Astrocyte of the hippocampus (primary cell): Measurements from ENCODE around the gene CNTNAP2.
"Not testable (repeated sequence)": the region's sequence is repeated elsewhere in the genome, so short reads cannot be mapped to it uniquely, and the experiment has no call there.

Experiments
- DNase-seq: peaks from one replicate; pipeline ENCODE4 v3.0.0; 2011; ENCODE audit warnings: low read depth, low spot score

CNTNAP2 gene

DNA sequence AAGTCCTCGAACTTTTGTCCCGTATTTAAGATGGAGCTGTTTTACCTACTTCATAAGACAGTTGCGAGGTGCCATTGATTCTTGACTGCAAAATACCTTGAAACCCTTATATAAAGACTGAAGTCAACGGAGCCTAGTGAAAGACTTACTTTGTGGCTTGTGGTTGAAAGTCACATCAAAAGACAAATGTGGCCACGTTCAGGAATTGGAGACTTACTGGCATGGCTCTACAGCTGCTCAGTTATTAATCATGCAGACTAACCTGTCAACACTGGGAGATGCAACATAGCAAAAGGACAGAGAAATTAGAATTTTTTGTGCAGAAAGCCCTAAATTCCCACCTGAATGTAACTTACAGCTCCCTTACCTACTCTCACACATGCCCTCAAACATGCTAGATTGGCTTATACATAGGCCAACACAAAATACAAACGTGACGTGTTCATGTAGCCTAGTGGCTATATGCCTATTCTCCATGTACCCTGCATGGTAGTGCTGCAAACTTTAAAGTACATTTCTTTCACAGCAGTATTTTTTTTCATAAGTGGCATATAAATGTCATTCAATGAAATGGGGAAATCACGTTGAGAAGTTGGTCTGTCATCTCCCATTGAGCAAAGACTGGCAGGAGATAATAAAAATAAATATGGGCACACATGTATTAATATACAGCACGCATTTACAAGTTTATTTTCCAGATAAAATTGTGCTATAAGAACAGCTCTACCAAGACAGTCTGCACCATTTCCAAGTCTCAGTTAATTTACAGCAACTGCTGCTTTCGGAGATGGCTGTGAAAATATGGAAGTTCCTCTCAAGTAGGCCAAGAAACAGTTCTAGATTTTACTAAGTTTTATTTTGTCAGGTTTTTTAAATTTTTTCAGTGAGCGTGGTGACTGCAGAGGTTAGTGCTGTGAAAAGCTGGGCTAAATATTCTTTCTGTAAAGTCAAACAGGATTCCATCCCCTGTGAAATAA lies 2303.5 kb downstream of the CNTNAP2 start:
- DNase-seq, result peak; percentile 4

DNA sequence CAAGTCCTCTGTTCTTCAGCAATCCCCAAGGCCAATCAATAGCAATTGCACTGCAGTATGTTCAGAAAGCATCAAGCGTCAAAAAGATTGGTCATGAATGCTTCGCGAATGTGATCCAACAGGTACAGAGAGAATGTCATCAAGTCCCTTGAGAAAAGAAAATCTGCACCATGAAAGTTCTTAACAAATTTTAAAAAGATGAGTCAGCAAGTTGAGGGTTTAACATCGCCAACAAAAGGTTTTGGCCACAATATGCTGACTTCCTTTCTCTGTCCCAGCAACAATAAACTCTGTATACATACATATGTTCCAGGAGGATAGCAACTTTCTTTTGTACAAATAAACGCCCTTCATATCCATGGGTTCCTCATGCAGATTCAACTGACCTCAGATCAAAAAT lies 2305.4 kb downstream of the CNTNAP2 start:
- no peak for DNase-seq

DNA sequence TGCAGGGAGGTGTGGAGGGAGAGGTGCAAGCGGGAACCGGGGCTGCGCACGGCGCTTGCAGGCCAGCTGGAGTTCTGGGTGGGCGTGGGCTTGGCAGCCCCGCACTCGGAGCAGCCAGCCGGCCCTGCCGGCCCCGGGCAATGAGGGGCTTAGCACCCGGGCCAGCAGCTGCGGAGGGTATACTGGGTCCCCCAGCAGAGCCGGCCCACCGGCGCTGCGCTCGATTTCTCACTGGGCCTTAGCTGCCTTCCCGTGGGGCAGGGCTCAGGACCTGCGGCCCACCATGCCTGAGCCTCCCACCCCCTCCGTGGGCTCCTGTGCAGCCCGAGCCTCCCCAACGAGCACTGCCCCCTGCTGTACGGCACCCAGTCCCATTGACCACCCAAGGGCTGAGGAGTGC lies 2309.8 kb downstream of the CNTNAP2 start:
- DNase-seq, result not testable (repeated sequence)

DNA sequence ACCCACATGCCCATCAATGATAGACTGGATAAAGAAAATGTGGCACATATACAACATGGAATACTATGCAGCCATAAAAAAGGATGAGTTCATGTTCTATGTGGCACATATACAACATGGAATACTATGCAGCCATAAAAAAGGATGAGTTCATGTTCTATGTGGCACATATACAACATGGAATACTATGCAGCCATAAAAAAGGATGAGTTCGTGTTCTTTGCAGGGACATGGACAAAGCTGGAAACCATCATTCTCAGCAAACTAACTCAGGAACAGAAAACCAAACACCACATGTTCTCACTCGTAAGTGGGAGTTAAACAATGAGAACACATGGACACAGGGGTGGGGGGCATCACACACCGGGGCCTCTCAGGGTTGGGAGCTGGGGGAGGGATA lies 2314.1 kb downstream of the CNTNAP2 start:
- DNase-seq, result not testable (repeated sequence)

DNA sequence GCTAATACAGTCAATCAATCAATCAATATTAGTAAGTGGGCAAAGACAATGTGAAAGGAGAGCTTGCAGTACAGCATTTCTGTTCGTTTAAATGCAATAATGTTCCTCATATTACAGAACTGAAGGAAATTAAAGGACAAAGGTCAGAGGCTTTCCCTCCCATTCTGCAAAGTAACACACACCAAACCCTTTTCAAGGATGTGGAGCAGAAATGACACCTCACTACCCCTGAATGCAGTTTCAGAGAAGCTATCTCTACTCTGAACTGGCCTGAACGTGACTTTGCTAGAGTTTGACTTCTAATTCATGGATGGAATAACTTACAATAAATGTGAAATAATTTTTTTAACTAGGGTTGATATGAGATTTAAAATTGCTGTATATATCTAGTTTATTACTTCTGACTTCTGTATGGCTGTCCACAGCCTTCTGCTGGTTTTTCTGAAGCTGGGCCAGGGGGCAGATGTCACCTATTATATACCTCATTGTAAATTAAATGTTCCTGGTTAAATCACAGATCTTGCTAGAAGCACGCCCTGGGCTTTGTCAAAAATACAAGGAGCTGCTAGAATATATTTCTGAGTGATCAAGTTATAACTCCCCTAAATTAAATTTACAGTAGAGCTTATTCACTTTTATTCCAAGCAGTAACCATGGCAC lies 2317.1 kb downstream of the CNTNAP2 start:
- DNase-seq, result no peak

DNA sequence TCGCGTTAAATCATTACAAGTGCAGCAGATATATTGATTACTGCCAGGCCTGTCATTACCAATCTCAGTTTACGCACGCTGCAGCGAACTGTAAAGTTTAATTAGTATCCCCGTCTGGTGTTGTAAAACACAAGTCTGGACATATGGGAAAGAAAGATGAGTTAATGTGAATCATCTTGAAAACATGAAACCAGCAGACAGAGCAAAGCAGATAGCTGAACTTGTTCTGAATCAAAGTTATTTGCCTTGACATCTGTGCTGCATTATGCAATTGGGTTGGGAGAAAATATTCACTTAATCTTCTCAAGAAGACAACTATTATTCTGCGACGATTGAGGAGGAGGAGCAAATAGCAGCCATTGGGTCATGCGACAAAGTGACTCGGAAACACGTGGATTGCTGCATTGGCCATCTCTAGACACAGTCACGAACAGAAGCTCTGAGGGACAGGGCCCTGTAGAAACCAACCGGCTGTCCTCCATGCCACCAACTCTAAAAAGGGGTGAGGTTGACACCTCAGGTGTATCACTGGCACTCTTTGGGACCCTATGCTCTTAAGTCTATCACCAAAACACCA lies 2317.7 kb downstream of the CNTNAP2 start:
- DNase-seq, result no peak

DNA sequence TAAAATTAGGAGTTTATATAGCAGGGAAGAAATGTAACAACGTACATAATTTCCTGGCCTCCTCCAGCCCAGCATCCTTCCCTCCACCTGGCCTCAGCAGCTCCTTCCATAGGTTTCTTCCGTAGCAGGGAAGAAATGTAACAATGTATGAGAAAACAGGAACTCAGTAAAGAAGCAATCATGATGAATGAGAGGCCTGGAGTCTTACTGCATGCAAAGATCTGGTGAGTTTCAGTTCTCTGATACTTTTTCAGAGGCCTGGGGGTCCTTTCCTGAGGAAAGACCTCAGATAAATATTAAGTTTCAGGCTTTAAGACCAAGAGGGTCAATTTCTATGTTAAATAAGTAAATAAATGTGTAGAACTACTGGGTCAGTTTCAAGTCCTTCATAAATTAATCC lies 2318.3 kb downstream of the CNTNAP2 start:
- DNase-seq, result no peak

DNA sequence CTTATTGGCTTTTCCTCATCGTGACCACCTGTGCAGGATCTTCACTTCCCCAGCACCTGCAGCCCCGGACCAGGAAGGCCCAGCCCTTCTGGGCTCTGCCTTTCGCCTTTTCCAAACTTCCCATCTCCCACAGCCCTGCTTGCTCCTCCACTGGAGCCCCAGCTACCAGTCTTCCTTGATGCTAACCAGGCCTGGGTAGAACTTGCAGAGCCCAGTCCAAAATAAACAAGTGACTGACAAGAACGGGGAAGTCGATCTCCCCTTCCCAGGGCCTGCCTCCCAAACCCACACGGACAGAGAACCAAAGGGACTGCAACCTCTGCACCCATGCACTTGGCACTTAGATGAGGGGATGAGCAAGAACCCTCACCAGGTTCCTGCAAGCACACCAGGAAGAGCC lies 2319.1 kb downstream of the CNTNAP2 start:
- no peak for DNase-seq

DNA sequence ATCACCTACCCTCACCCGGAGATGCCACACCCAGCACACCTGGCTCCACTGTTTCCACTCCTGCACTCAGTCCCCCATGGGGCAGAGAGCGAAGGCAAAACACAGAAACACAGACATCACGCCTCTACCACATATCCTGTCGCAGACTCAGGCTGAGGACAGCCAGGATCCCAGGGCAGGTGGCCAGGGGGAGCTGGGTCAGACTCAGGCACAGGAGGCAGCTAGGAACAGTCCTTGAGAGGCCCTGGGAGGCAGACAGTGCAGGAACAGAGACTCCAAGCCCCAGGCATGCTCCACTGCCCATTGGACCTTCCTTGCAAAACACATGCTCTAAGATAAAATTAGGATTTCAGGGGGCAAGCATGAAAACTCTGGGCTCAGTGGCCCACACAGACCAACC lies 2319.5 kb downstream of the CNTNAP2 start:
- no peak for DNase-seq

DNA sequence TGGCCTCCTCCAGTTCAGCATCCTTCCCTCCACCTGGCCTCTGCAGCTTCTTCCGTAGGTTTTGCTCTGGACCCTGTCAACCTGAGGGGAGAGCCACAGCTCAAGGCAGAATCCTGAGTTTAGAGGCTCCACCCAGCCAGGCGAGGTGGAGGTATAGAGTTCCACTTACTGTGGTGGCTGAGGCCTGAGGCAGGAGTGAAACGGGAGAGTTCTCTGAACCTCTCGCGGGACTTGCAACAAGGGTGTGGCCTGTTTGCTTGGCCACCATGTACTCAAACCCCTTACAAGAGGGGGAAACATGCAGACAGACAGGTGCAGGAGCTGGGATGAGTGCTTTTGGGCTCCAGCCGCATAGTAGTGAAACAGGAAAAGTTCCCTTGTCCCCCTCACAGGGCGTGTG lies 2320.0 kb downstream of the CNTNAP2 start:
- DNase-seq, result no peak

DNA sequence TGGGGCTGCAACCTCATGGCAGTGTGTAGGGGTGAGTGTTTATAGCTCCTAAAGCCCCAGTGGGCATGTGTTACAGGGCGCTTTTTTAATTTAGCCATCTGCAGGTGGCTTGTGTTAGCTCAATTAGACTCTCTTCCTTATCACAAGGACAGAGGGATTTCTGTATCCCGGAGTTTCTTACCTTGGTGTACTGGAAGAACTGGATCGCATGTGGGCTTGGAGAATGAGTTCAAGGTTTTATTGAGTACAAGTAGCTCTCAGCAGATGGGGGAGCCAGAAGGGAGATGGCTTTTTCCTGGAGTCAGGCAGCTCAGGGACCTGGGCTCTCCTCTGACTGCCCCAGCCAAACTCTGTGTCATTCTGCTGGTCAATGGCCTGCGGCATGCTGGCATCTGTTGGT lies 2320.4 kb downstream of the CNTNAP2 start:
- DNase-seq, result no peak

DNA sequence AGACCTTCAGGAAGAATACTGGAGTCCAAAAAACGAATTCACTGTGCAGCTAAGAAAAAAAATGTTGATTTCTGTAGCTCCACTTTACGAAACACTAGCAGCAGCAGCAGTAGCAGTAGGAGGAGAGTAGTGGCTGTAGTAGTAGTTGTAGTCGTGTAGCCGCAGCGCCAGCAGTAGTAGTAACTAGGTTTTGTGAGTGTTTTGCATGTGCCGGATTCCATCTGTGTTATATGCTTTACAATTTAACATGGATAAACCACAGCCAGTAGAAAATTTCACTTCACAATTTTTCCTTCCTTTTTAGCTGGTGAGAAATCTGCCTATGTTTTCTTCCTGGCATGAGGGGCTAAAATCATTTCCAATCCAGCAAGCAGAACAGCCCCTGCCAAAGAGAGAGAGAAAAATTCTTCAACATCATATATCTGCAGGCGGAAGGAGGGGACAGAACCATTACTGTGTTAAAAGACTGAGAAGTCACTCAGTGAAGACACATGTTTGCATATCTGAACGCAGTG lies 2325.6 kb downstream of the CNTNAP2 start:
- no peak for DNase-seq

DNA sequence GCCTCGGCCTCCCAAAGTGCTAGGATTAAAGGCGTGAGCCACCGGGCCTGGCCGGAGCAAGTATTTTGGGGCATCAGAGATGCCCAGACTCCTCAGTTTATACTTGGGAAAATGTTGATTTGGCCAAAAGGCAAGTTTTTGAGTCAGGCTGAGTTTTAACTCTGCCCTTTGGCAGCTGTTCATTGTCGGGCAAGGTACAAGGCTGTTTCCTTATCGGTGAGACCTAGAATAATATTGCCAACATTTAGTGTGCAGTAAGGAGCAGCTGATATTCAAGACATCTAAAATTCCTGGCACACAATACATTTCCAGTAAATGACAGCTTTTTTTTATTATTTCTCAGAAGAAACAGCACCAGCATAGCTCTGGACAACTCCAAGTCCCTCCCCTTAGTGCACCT lies 2326.3 kb downstream of the CNTNAP2 start:
- DNase-seq, result no peak

DNA sequence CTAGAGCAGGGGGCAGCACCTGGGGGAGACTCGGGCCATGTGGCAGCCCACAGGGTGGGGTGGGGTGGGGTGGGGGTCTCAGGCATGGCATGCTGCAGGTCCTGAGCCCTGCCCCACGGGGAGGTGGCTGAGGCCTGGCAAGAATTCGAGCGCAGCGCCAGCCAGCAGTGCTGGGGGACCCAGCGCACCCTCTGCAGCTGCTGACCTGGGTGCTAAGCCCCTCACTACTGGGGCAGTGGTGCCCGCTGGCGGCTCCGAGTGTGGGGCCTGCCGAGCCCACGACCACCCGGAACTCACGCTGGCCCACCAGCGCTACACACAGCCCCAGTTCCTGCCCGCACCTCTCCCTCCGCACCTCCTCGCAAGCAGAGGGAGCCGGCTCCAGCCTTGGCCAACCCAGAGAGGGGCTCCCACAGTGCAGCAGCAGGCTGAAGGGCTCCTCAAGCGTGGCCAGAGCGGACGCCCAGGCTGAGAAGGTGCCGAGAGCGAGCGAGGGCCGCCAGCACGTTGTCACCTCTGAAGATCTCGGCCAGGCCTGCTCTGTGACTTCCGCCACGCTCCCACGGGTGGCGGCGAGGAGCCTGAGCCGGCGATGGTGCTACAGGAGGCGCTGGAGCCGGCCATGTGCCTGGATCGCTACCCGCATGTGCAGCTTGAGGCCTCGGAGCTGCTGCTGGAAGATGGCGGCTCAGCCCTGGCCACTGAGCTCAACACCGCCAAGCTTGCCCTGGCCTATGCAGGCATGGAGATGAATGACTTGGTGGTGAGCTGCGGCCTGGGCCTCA lies 2328.9 kb downstream of the CNTNAP2 start:
- DNase-seq, result no peak

DNA sequence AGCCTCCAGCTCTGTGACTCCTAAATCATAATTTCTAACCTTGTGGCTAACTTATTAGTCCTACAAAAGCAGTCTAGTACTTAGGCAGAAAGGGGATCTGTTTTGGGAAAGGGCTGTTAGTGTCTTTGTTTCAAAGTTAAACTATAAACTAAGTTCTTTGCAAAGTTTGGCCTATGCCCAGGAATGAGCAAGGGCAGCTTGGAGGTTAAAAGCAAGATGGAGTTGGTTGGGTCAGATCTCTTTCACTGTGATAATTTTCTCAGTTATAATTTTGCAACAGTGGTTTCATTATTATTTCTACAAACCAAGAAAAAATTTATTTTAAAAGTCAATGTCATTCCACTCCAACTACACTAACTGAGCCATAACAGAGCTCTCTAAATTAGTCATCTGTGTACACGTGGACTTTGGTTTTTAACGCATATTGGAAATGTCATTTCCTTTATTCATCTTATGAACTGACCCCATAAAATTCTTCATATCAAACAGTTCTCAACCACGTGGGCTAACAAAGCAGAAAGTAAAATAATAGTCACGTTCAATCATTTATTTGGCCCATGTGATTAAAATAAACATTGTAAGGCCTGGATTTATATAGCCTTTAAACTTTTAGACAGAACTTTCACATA lies 2330.7 kb downstream of the CNTNAP2 start:
- no peak for DNase-seq

DNA sequence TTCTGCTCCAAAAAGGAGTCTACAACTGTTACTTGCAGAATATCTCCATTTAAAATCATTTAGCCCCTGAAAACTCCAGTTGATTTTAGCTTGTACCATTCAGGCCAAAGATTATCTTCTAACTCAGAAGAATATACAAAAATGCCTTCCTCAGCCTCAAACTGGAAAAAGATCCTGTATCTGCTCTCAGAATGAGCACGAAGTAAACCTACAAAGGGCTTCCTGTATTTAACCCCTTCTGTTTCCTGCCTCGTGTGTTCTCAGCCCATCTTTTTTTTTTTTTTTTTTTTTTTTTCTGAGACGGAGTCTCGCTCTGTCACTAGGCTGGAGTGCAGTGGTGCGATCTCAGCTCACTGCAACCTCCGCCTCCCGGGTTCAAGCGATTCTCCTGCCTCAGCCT lies 2334.9 kb downstream of the CNTNAP2 start:
- not testable (repeated sequence) for DNase-seq

DNA sequence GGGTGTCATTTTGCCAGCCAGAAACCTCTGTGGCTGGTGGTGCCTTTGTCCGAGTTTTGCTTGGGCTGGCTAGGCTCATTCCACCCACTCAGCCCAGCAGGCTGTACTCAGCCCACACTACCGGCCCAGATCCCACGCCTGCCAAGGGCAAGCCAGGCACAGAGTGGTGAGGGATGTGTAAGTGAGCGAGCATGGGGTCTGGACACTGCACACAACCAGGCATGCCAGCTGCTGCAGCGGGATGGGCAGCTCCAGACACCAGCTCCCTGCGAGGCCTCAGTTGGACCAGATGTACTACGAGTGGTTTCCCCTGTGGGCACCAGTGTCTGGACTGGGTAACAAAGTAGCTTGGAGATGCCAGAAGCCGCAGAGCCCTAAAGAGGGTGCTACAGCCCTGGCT lies 2339.8 kb downstream of the CNTNAP2 start:
- no peak for DNase-seq

DNA sequence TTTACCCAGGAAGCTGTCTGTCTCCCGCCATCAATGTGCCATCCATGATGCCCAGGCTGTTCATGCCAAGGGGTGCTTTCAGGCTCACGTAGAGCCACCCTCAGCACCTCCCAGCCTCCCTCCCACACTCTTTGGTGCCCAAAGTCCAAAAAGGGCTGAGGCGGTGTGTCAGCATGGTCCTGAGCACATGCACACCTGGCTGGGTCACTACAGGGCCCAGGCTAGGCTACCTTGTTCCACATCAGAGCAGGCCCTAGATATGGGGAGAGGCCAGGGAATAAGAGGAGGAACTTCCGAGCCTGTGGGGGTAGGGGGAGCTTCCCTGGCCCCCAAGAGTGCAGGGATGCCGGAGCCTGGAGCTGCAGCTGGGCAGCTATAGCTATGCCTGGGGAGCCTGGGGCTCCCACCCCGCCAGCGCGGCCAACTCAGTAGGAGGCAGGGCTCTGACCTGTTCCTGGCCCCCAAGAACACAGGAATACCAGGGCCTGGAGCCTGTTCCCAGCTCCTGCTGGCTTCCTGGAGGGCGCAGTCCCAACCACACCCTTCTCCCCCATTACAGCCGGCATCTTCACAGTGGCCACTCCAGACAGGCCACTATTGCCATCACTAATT lies 2340.8 kb downstream of the CNTNAP2 start:
- no peak for DNase-seq

DNA sequence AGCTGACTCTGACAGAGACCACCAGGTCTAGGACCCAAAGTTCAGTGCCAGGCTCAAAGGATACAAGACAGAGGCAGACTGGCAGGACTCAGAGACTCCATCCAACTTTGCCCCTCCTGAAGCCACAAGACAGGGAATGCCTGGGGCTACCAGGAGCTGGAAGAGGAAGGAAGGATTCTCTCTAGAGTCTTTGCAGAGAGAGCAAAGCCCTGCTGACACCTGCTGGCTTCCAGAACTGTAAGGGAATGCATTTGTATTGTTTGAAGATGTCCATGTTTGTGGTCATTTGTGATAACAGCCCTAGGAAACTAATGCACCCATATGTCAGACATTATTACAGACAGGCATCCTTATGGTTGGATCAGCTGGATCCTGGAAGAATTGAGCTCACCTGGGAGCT lies 2341.7 kb downstream of the CNTNAP2 start:
- no peak for DNase-seq

DNA sequence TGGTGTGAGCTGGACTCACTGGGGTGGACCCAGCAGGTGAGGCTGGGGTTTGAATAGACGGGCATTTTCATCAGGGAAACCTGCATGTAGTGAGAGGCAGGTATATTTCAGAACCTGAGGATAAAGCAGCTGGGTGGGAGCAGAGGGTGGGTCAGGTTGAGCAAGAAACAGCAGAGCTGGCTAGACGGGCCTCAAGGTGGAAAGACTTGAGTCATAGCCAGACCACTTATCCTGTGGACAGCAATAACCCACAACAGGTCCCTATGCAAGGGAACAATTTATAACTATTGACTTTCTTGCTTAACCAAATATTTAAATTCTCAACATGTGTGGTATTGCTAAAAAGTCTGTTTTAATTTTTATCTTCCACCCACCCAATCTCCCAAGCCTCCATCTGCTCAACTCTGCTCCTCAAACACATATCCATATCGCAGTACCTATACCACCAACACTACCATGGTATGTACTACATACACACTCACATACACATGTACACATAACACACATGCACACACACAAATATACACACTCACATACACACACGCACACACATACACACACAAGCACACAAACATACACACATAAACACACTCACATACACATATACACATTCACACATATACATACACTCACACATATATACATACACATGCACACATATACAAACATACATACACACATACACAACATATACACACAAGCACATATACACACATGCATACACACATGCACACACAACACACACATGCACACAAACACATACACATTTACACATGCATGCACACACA lies 2345.0 kb downstream of the CNTNAP2 start:
- no peak for DNase-seq
